Forelimb muscle (tissue), 1 donor: ENCODE data around the gene GLYAT. TPM values are rescaled to one million over a fixed set of nuclear protein-coding genes. Genes with fewer than 3 reads are reported as not detected.
A peak's percentile ranks its signal among the peaks of the same experiment; 100 is the strongest.
"Not testable (repeated sequence)": the region's sequence is repeated elsewhere in the genome, so short reads cannot be mapped to it uniquely, and the experiment has no call there.

Experiments
- DNase-seq: peaks from one replicate; pipeline ENCODE4 v3.0.0-alpha.2; 2013; ENCODE audit warnings: low read depth
- polyA plus RNA-seq: library from polyadenylated mRNA; unstranded; fragments of 120-200 nt; gene quantifications from one replicate; pipeline ENCODE4 v1.2.1, GENCODE V29; 2013; ENCODE audit not compliant: insufficient read length

GLYAT gene
- polyA plus RNA-seq, 1 donor: not detected

GRCh38 chr11:58677536-58677935, 54.2 kb downstream of the GLYAT start:
- not testable (repeated sequence) for DNase-seq

GRCh38 chr11:58676563-58677135, 55.1 kb downstream of the GLYAT start:
- no peak for DNase-seq

DNA sequence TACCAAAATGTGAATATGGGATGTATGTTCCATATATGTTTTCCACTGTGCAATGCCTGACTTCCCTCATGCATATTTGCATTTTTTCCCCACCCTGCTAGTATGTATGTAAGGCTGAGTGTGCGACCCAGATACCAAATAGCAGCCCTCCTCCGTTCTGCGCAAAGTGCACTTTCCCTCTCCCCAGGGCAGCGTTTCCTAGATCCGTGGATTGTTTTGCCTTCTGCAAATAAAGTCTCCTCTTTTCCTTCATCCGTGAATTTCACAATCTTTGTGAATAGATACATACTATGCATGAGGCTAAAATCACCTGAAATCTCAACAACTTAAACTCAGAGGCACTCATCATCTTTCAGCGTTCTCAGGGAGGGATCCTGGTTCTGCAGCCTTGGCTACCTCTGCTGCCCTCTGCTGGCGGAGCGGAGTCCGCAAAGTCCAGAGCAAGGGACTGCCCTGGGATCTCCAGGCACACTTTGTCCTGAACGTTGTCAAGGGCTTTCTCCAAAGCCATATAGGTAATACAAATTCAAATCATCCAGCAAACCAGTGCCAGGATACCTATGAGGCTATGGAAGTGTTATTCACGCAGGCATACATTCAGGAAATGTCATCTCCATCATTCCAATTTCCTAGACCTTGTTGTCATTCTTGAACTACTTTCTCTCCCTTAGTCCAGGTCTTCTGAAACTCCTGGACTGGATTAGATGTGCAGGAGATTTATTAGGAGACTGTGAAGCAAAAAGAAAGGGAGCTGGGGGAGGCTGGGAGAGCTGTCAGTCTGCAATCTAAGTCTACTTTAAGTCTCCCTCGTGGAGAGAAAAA, 56.2 kb downstream of the GLYAT start:
- DNase-seq: peak; percentile 22

DNA sequence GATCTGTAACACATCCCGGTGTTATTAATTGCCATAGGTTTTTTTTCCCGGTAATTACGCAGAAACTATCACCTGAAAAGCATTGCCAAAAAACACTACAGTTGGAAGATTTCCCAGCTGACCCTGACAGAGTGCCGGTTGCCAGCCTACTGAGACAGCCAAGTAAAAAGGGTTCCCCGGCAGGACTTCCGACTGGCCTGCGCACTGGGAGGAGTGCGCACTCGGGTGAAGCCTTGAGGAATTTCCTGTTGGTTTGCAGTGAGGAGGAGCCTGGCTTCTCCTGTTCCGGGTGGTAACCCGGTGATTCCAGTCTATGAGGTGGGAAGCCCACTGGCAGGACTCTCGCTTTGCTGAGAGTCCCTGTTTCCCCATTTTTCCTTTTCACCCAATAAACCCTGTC, 57.1 kb downstream of the GLYAT start:
- no peak for DNase-seq

DNA sequence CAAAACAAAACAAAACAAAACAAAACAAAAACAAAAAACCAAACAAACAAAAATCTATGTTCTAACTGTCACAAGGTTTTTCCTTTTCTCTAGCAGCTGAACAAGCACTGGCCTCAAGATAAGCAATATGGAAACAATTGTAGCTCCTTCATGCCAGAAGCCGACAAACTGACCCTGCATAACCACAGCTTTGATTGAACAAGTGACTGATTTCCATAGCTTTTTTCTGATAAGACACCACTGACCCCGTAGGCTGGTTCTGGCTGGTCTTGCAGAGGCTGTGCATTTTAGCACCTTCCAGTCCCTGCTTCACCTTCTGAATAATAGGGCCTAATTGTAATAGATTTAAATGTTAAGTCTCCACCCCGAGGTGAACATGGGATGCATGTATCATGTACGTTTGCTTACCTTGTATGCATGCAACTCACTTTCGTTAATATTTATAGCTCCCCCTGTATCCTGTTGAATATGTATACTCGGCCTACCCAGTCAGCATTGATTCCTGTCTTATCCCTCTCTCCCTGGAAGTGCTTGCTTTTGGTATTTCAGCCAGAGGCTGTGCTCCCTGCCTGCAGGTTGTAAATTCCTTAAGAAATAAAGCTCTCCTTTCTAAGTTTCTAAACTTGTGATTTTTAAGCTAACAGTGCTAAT, 59.6 kb downstream of the GLYAT start:
- DNase-seq: no peak

GRCh38 chr11:58659910-58660570, 71.7 kb downstream of the GLYAT start:
- no peak for DNase-seq

- no peak for DNase-seq
These were observed 72.3 kb downstream of the GLYAT start for GRCh38 chr11:58659404-58659803.

Other genes starting within 250 kb of the GLYAT start
- not detected for gene OR5B21, start 223.8 kb downstream of the GLYAT start, polyA plus RNA-seq
- 3.8 TPM for gene LPXN, start 156.1 kb downstream of the GLYAT start, polyA plus RNA-seq
- 39.2 TPM for gene ZFP91, start 152.9 kb downstream of the GLYAT start, polyA plus RNA-seq
- 0.71 TPM for gene CNTF, start 109.3 kb downstream of the GLYAT start, polyA plus RNA-seq
- gene GLYATL2, start 112.8 kb upstream of the GLYAT start, polyA plus RNA-seq: 1.3 TPM
- gene GLYATL1, start 207.5 kb upstream of the GLYAT start, polyA plus RNA-seq: 0.58 TPM